K562 (cell line): ENCODE results near the gene NACA. TPM values are rescaled to one million over a fixed set of nuclear protein-coding genes. Genes with fewer than 3 reads are reported as not detected.
A peak's percentile ranks its signal among the peaks of the same experiment; 100 is the strongest.

Experiments used
- ADNP ChIP-seq: fragments of 200-800 bp; sonication (Bioruptor generic); IDR thresholded peaks from 2 replicates; pipeline ENCODE4 v1.6.1; 2016; ENCODE audit warnings: missing genetic modification characterization, missing compliant biosample characterization
- CBX2 ChIP-seq: fragments of 200-600 bp; sonication (generic); IDR thresholded peaks from one replicate; pipeline ENCODE4 v1.6.1; 2012; ENCODE audit warnings: mild to moderate bottlenecking, low read length, inconsistent platforms; ENCODE audit not compliant: insufficient read depth, poor library complexity, severe bottlenecking
- CREM ChIP-seq: IDR thresholded peaks from 2 replicates; pipeline ENCODE4 v1.6.1; 2014; ENCODE audit warnings: antibody characterized with exemption, low read depth
- DNMT1 ChIP-seq: fragments of 450-650 bp; IDR thresholded peaks from 2 replicates; pipeline ENCODE4 v1.6.1; 2016; ENCODE audit warnings: antibody characterized with exemption, mild to moderate bottlenecking
- ETV5 ChIP-seq: sonication (generic); formaldehyde crosslinking; IDR thresholded peaks from 2 replicates; pipeline ENCODE4 v1.4.0; 2020; ENCODE audit warnings: low read depth, mild to moderate bottlenecking, missing genetic modification reagents
- EZH2 ChIP-seq: IDR thresholded peaks from 2 replicates; pipeline ENCODE4 v1.6.1; 2012; ENCODE audit warnings: low read depth, mild to moderate bottlenecking, inconsistent platforms, low read length, borderline replicate concordance
- FOXM1 ChIP-seq, 2 experiments: fragments of 450-650 bp in 1 of 2; sonication (generic) in 1 of 2; formaldehyde crosslinking in 1 of 2; IDR thresholded peaks; 2 replicates each; pipeline versions ENCODE4 v1.6.1 to v1.9.0; 2017 to 2022; ENCODE audit warnings: low read depth in 2 of 2, mild to moderate bottlenecking in 2 of 2, missing genetic modification reagents in 1 of 2, moderate library complexity in 1 of 2
- FUS ChIP-seq: fragments of 200-400 bp; formaldehyde crosslinking; optimal IDR thresholded peaks from 2 replicates; pipeline ENCODE3; 2017; ENCODE audit warnings: low read depth, low read length
- GTF2E2 ChIP-seq: fragments of 200-800 bp; sonication (Bioruptor generic); IDR thresholded peaks from 2 replicates; pipeline ENCODE4 v1.6.1; 2016; ENCODE audit warnings: missing genetic modification characterization, missing compliant biosample characterization
- HSF4 ChIP-seq: fragments of 250-450 bp; sonication (Bioruptor Pico); IDR thresholded peaks from 2 replicates; pipeline ENCODE4 v2.1.2; 2022; ENCODE audit warnings: mild to moderate bottlenecking, moderate library complexity, borderline replicate concordance
- IFI16 ChIP-seq: fragments of 250-450 bp; sonication (Bioruptor Pico); IDR thresholded peaks from 2 replicates; pipeline ENCODE4 v2.1.2; 2022; ENCODE audit warnings: mild to moderate bottlenecking, inconsistent platforms
- KLF1 ChIP-seq: fragments of 450-650 bp; IDR thresholded peaks from 2 replicates; pipeline ENCODE4 v1.6.1; 2016; ENCODE audit warnings: missing genetic modification characterization, missing compliant biosample characterization
- MECOM ChIP-seq: fragments of 250-450 bp; sonication (Bioruptor Pico); IDR thresholded peaks from 2 replicates; pipeline ENCODE4 v1.8.0; 2022; ENCODE audit warnings: inconsistent platforms
- MYC ChIP-seq, 2 experiments: fragments of 250-450 bp in 1 of 2; sonication (Bioruptor Pico) in 1 of 2; IDR thresholded peaks; 2 replicates each; pipeline versions ENCODE4 v1.5.1 to v1.6.1; 2012 to 2021; ENCODE audit warnings: low read depth in 2 of 2, borderline replicate concordance in 1 of 2, improper control_type of control experiment in 1 of 2, low read length in 1 of 2, mild to moderate bottlenecking in 1 of 2, moderate library complexity in 1 of 2
- POLR2G ChIP-seq: fragments of 200-400 bp; formaldehyde crosslinking; IDR thresholded peaks from 2 replicates; pipeline ENCODE4 v1.6.1; 2017; ENCODE audit warnings: low read depth, mild to moderate bottlenecking, antibody characterized with exemption, low read length, moderate library complexity
- PYGO2 ChIP-seq: fragments of 450-650 bp; IDR thresholded peaks from 2 replicates; pipeline ENCODE4 v1.6.1; 2016; ENCODE audit warnings: mild to moderate bottlenecking, missing genetic modification characterization, moderate library complexity, missing compliant biosample characterization
- YBX1 ChIP-seq: fragments of 450-650 bp; IDR thresholded peaks from 2 replicates; pipeline ENCODE4 v1.7.1; 2016; ENCODE audit warnings: mild to moderate bottlenecking
- ZEB2 ChIP-seq: fragments of 450-650 bp; IDR thresholded peaks from 2 replicates; pipeline ENCODE4 v1.6.1; 2016
- ZFP36 ChIP-seq: fragments of 150-350 bp; IDR thresholded peaks from 2 replicates; pipeline ENCODE4 v1.6.1; 2018; ENCODE audit warnings: low read length, low read depth; ENCODE audit not compliant: partially characterized antibody
- ZKSCAN3 ChIP-seq: fragments of 250-450 bp; sonication (Bioruptor Pico); IDR thresholded peaks from 2 replicates; pipeline ENCODE4 v1.4.0; 2020
- ZNF324 ChIP-seq: fragments of 250-450 bp; sonication (Bioruptor Pico); IDR thresholded peaks from 2 replicates; pipeline ENCODE4 v1.4.0; 2020; ENCODE audit warnings: mild to moderate bottlenecking
- ZNF347 ChIP-seq: fragments of 450-650 bp; formaldehyde crosslinking; IDR thresholded peaks from 2 replicates; pipeline ENCODE4 v1.4.0; 2020; ENCODE audit warnings: low read depth, mild to moderate bottlenecking, moderate library complexity
- ZNF41 ChIP-seq: fragments of 250-450 bp; sonication (Bioruptor Pico); conservative IDR thresholded peaks from 2 replicates; pipeline ENCODE4 v1.4.0; 2020; ENCODE audit warnings: mild to moderate bottlenecking
- ZNF707 ChIP-seq: fragments of 250-450 bp; sonication (Bioruptor Pico); conservative IDR thresholded peaks from 2 replicates; pipeline ENCODE4 v1.8.0; 2022; ENCODE audit warnings: inconsistent platforms, mild to moderate bottlenecking, moderate library complexity
- ZNF75A ChIP-seq: fragments of 450-650 bp; formaldehyde crosslinking; IDR thresholded peaks from 2 replicates; pipeline ENCODE4 v1.4.0; 2020; ENCODE audit warnings: mild to moderate bottlenecking
- ZSCAN29 ChIP-seq: fragments of 450-650 bp; IDR thresholded peaks from 2 replicates; pipeline ENCODE4 v1.6.1; 2017
- polyA plus RNA-seq, 8 experiments: library from polyadenylated mRNA; depleted of rRNA in 4 of 8; stranded (reverse) in 5 of 8; unstranded in 3 of 8; fragments of >200 nt; fragmentation: Nextera tagmentation in 2 of 8; fragmentation: Illumina TruSeq in 1 of 8; extraction: Ambion mirVana in 2 of 8; extraction: Trizol in 1 of 8; gene quantifications; 2 replicates each; pipeline versions ENCODE4 v1.2.1 to v1.2.3, GENCODE V29; 2011 to 2014; ENCODE audit warnings: inconsistent platforms in 1 of 8, missing spikeins in 1 of 8
- total RNA-seq, 7 experiments: library from RNA; depleted of rRNA in 6 of 7; stranded (reverse); fragments of >200 nt in 6 of 7; fragmentation: Illumina TruSeq in 2 of 7; extraction: Trizol in 2 of 7; gene quantifications; 2 replicates each; pipeline versions ENCODE4 v1.2.1 to v1.2.3, GENCODE V29; 2011 to 2021; ENCODE audit warnings: low replicate concordance in 1 of 7
- TF ChIP-seq, protein P1 (sequence below): sonication (generic); formaldehyde crosslinking; IDR thresholded peaks from 2 replicates; pipeline ENCODE4 v1.8.0; 2022; ENCODE audit warnings: mild to moderate bottlenecking, missing genetic modification reagents
- TF ChIP-seq, protein P2 (sequence below): IDR thresholded peaks from 2 replicates; pipeline ENCODE4 v1.6.1; 2011; ENCODE audit warnings: borderline replicate concordance, low read depth, mild to moderate bottlenecking, moderate library complexity, low read length; ENCODE audit not compliant: insufficient read depth, poor library complexity, severe bottlenecking

Gene NACA
- total and polyA plus RNA-seq, 9 of the 15 experiments (the other 6 are each of a cell fraction or from before 2014, with no cell fraction given), result 1,030 to 2,416 (median 1,645) TPM

DNA sequence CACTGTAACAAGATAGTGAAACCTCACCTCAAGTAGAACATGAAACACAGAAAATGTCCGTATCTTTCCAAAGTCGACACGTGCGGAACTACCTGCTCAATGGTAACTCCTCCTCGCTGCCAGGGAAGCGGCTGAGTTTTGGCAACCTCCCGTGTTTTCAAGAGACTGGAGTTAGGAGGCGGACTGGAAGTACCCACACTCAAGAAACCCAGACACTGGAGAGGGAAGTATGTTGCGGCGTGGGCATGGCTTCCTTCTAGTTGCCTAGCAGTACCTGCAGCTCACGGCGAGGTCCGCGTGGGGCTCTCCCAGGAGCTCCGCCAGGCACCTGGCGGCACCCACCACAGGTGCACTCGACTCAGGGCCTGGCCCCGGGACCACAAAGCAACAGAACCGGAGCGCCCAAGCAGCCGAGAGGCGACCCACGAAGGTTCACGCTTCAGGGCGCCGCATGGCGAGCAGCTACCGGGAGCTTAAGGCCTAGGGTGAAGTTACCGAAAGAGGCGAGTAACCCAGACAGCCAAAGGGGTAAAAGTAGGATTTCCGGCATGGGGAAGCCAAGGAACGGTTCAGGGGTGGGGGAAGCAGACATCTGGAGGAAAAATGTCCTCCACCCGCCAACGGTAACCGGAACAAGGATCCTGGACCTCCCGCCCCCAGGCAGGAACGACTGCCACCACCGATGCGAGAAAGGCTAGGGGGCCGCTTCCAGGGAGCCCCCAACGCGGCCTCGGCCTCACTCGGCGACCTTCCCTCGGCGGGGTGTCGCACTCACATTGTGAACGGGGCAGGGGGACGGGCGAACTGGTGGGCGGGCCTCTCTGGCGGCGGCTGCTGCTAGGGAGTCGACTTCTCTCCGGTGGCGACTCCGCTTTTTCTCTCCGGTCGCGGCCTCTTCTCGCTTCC, 37.6 kb downstream of the NACA start (continued):
- TF ChIP-seq, protein P1, sequence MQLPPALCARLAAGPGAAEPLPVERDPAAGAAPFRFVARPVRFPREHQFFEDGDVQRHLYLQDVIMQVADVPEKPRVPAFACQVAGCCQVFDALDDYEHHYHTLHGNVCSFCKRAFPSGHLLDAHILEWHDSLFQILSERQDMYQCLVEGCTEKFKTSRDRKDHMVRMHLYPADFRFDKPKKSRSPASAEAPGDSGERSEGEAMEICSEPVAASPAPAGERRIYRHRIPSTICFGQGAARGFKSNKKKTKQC (CRISPR knock-in tag), result no peak; the same call in 1 of the 2 replicates
- TF ChIP-seq DNMT1 (no peak), ZNF347 (CRISPR knock-in tag) (no peak), POLR2G (no peak), HSF4 (CRISPR knock-in tag) (no peak), KLF1 (tag) (no peak), CREM (no peak), FUS (no peak), MYC (IDR thresholded peaks at IDR 0.05; ENCODE audit: low read depth, low read length) (peak; percentile 41), MYC (CRISPR knock-in tag; IDR thresholded peaks at IDR 0.05; ENCODE audit: borderline replicate concordance, low read depth) (no peak; the same call in none of the 2 replicates), ZNF324 (no peak), ZNF707 (CRISPR knock-in tag) (no peak), PYGO2 (tag) (no peak), ZNF41 (CRISPR knock-in tag) (no peak), ZFP36 (no peak), MECOM (CRISPR knock-in tag) (no peak), FOXM1 (IDR thresholded peaks at IDR 0.05; ENCODE audit: low read depth) (no peak), FOXM1 (CRISPR knock-in tag; IDR thresholded peaks at IDR 0.05; ENCODE audit: low read depth) (no peak; the same call in 1 of the 2 replicates), IFI16 (CRISPR knock-in tag) (no peak), ADNP (tag) (no peak), EZH2 (no peak), CBX2 (no peak), ETV5 (CRISPR knock-in tag) (no peak), ZNF75A (CRISPR knock-in tag) (no peak), YBX1 (no peak), ZEB2 (no peak), GTF2E2 (tag) (no peak; the same call in 1 of the 2 replicates), ZSCAN29 (peak; percentile 67), ZKSCAN3 (CRISPR knock-in tag) (no peak)
- TF ChIP-seq, protein P2, sequence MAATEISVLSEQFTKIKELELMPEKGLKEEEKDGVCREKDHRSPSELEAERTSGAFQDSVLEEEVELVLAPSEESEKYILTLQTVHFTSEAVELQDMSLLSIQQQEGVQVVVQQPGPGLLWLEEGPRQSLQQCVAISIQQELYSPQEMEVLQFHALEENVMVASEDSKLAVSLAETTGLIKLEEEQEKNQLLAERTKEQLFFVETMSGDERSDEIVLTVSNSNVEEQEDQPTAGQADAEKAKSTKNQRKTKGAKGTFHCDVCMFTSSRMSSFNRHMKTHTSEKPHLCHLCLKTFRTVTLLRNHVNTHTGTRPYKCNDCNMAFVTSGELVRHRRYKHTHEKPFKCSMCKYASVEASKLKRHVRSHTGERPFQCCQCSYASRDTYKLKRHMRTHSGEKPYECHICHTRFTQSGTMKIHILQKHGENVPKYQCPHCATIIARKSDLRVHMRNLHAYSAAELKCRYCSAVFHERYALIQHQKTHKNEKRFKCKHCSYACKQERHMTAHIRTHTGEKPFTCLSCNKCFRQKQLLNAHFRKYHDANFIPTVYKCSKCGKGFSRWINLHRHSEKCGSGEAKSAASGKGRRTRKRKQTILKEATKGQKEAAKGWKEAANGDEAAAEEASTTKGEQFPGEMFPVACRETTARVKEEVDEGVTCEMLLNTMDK, result no peak
